GM21723 (cell line): Measurements from ENCODE around the gene ADCY4.

ENCODE experiments used
- ATAC-seq: cut with Tn5 transposase; IDR thresholded peaks from one replicate; pipeline ENCODE4 v1.9.1; 2021; ENCODE audit warnings: mild to moderate bottlenecking, moderate library complexity; ENCODE audit not compliant: unreplicated experiment

The ADCY4 gene

GRCh38 chr14:24279301-24280186 lies 55.3 kb downstream of the ADCY4 start:
- ATAC-seq: peak; percentile 67

- ATAC-seq: no peak
Measured at GRCh38 chr14:24278424-24278823, 56.4 kb downstream of the ADCY4 start.

GRCh38 chr14:24277606-24278321 lies 57.1 kb downstream of the ADCY4 start:
- no peak for ATAC-seq

GRCh38 chr14:24277071-24277470 lies 57.8 kb downstream of the ADCY4 start:
- ATAC-seq: no peak

GRCh38 chr14:24274101-24274543 lies 60.7 kb downstream of the ADCY4 start:
- ATAC-seq: peak; percentile 48

GRCh38 chr14:24273422-24273998 lies 61.4 kb downstream of the ADCY4 start:
- ATAC-seq: no peak

GRCh38 chr14:24272467-24272866 lies 62.4 kb downstream of the ADCY4 start:
- no peak for ATAC-seq

GRCh38 chr14:24271834-24272263 lies 63.0 kb downstream of the ADCY4 start:
- ATAC-seq: no peak

- peak; percentile 83 for ATAC-seq
Measured at GRCh38 chr14:24271134-24271833, 63.6 kb downstream of the ADCY4 start, which contains the start of gene RABGGTA. RABGGTA (minus strand) TSS chr14:24271597; CDS start chr14:24271115, 482 bp downstream.

- peak; percentile 1 for ATAC-seq
Measured at GRCh38 chr14:24270537-24271133, 64.2 kb downstream of the ADCY4 start.

- no peak for ATAC-seq
Measured at GRCh38 chr14:24269910-24270536, 64.8 kb downstream of the ADCY4 start.

GRCh38 chr14:24269368-24269767 lies 65.5 kb downstream of the ADCY4 start:
- no peak for ATAC-seq
